Neural progenitor cell (in vitro differentiated cells): ENCODE data around the gene KIF3B. TPM values are rescaled to one million over a fixed set of nuclear protein-coding genes. Genes with fewer than 3 reads are reported as not detected.

Source experiments
- DNase-seq: peaks from one replicate; pipeline ENCODE4 v3.0.0-alpha.2; 2016; ENCODE audit warnings: low spot score
- H2AFZ ChIP-seq: fragments of 200-600 bp; sonication (generic); replicated peaks from 2 replicates; pipeline ENCODE4 v1.6.1; 2016; ENCODE audit warnings: antibody characterized with exemption
- H3F3A ChIP-seq: fragments of 200-600 bp; sonication (generic); 2 replicates; pipeline ENCODE4 v1.6.1; 2016; ENCODE audit warnings: antibody characterized with exemption, low read depth
- H3K27ac ChIP-seq: fragments of 200-600 bp; sonication (generic); 2 replicates; pipeline ENCODE4 v1.5.1; 2016; ENCODE audit warnings: mild to moderate bottlenecking
- H3K27me3 ChIP-seq: fragments of 200-600 bp; sonication (generic); 2 replicates; pipeline ENCODE4 v1.6.1; 2016; ENCODE audit warnings: mild to moderate bottlenecking, moderate library complexity
- H3K36me3 ChIP-seq: fragments of 200-600 bp; sonication (generic); 2 replicates; pipeline ENCODE4 v1.5.1; 2016
- H3K4me1 ChIP-seq: fragments of 200-600 bp; sonication (generic); 2 replicates; pipeline ENCODE4 v1.6.1; 2016; ENCODE audit warnings: mixed run types
- H3K4me2 ChIP-seq: fragments of 200-600 bp; sonication (generic); 2 replicates; pipeline ENCODE4 v1.6.1; 2016
- H3K4me3 ChIP-seq: fragments of 200-600 bp; sonication (generic); 2 replicates; pipeline ENCODE4 v1.5.1; 2016
- H3K79me2 ChIP-seq: fragments of 200-600 bp; sonication (generic); 2 replicates; pipeline ENCODE4 v1.6.1; 2016; ENCODE audit warnings: low read depth
- H3K9ac ChIP-seq: fragments of 200-600 bp; sonication (generic); 2 replicates; pipeline ENCODE4 v1.6.1; 2016
- H3K9me3 ChIP-seq: fragments of 200-600 bp; sonication (generic); 2 replicates; pipeline ENCODE4 v1.5.1; 2016; ENCODE audit warnings: low read depth
- H4K20me1 ChIP-seq: fragments of 200-600 bp; sonication (generic); 2 replicates; pipeline ENCODE4 v1.6.1; 2016; ENCODE audit warnings: low read depth
- H3K27ac Mint-ChIP-seq: 3 replicates; pipeline ENCODE4 v1.8.0; 2021; ENCODE audit warnings: mixed read lengths
- H3K27me3 Mint-ChIP-seq: 2 replicates; pipeline ENCODE4 v1.8.0; 2022; ENCODE audit warnings: low read depth, mild to moderate bottlenecking, inconsistent platforms, moderate library complexity, mixed read lengths; ENCODE audit not compliant: insufficient read depth
- H3K36me3 Mint-ChIP-seq: 3 replicates; pipeline ENCODE4 v1.8.0; 2021; ENCODE audit warnings: mixed read lengths
- H3K4me1 Mint-ChIP-seq: 3 replicates; pipeline ENCODE4 v1.8.0; 2021; ENCODE audit warnings: mixed read lengths
- H3K4me3 Mint-ChIP-seq: 3 replicates; pipeline ENCODE4 v1.8.0; 2021; ENCODE audit warnings: mild to moderate bottlenecking, moderate library complexity, mixed read lengths
- H3K9me3 Mint-ChIP-seq: 3 replicates; pipeline ENCODE4 v1.8.0; 2020; ENCODE audit warnings: mixed read lengths
- CTCF ChIP-seq: fragments of 200-600 bp; sonication (generic); IDR thresholded peaks from 2 replicates; pipeline ENCODE4 v1.5.1; 2017; ENCODE audit warnings: antibody characterized with exemption, mild to moderate bottlenecking
- EZH2 ChIP-seq: fragments of 200-600 bp; sonication (generic); IDR thresholded peaks from 2 replicates; pipeline ENCODE4 v1.6.1; 2017; ENCODE audit warnings: antibody characterized with exemption, mild to moderate bottlenecking, moderate library complexity
- EZH2phosphoT487 ChIP-seq: fragments of 200-600 bp; sonication (generic); IDR thresholded peaks from 2 replicates; pipeline ENCODE4 v1.6.1; 2017; ENCODE audit warnings: antibody characterized with exemption
- total RNA-seq: library from RNA; depleted of rRNA; stranded (reverse); fragments of >200 nt; gene quantifications from 2 replicates; pipeline ENCODE4 v1.2.3, GENCODE V29; 2015; ENCODE audit warnings: low replicate concordance

Gene KIF3B
- total RNA-seq, 1 donor from 2014 or later: 16.8 TPM

GRCh38 chr20:32230707-32231106 is 46.7 kb upstream of the KIF3B start:
- Mint-ChIP-seq H3K4me1 (no peaks in the 10 kb centered on the region), H3K36me3 (peaks cover 30% of the 10 kb centered on the region), H3K27ac (no peak overlapping the region), H3K9me3 (no peaks in the 10 kb centered on the region), H3K4me3 (no peak overlapping the region), H3K27me3 (no peaks in the 10 kb centered on the region)
- no peak overlapping the region for H3K9ac ChIP-seq
- no peak for DNase-seq
- H3F3A ChIP-seq: no peaks in the 10 kb centered on the region
- no peaks in the 10 kb centered on the region for H3K27me3 ChIP-seq
- no peak overlapping the region for H3K4me3 ChIP-seq
- no peaks in the 10 kb centered on the region for H3K9me3 ChIP-seq
- H2AFZ ChIP-seq: no peak overlapping the region
- no peak overlapping the region for H3K27ac ChIP-seq
- TF ChIP-seq CTCF: no peak
- no peak for TF ChIP-seq EZH2phosphoT487
- TF ChIP-seq EZH2: no peak
- no peaks in the 10 kb centered on the region for H3K36me3 ChIP-seq
- no peaks in the 10 kb centered on the region for H3K4me1 ChIP-seq
- no peak overlapping the region for H3K4me2 ChIP-seq
- H3K79me2 ChIP-seq: no peaks in the 10 kb centered on the region
- no peaks in the 10 kb centered on the region for H4K20me1 ChIP-seq

- Histone ChIP-seq H2AFZ (no peak overlapping the region), H3K79me2 (no peaks in the 10 kb centered on the region), H3K36me3 (no peaks in the 10 kb centered on the region), H3K9ac (no peak overlapping the region), H3K27ac (no peak overlapping the region), H3K4me1 (no peaks in the 10 kb centered on the region), H3K27me3 (no peaks in the 10 kb centered on the region), H4K20me1 (no peaks in the 10 kb centered on the region), H3K4me2 (no peak overlapping the region), H3F3A (no peaks in the 10 kb centered on the region), H3K9me3 (no peaks in the 10 kb centered on the region), H3K4me3 (no peak overlapping the region)
- H3K4me3 Mint-ChIP-seq: no peak overlapping the region
- no peak for DNase-seq
- no peaks in the 10 kb centered on the region for H3K9me3 Mint-ChIP-seq
- TF ChIP-seq EZH2phosphoT487 (no peak), CTCF (no peak), EZH2 (no peak)
- H3K27ac Mint-ChIP-seq: no peak overlapping the region
- no peaks in the 10 kb centered on the region for H3K27me3 Mint-ChIP-seq
- peaks cover 30% of the 10 kb centered on the region for H3K36me3 Mint-ChIP-seq
- no peaks in the 10 kb centered on the region for H3K4me1 Mint-ChIP-seq
These were observed 46.2 kb upstream of the KIF3B start for GRCh38 chr20:32231245-32231644.

GRCh38 chr20:32231847-32232246 is 45.6 kb upstream of the KIF3B start:
- no peak overlapping the region for H3K4me2 ChIP-seq
- Mint-ChIP-seq H3K36me3 (peaks cover 30% of the 10 kb centered on the region), H3K27ac (no peak overlapping the region), H3K9me3 (no peaks in the 10 kb centered on the region), H3K27me3 (no peaks in the 10 kb centered on the region), H3K4me1 (no peaks in the 10 kb centered on the region), H3K4me3 (no peak overlapping the region)
- H3K36me3 ChIP-seq: no peaks in the 10 kb centered on the region
- no peak overlapping the region for H3K9ac ChIP-seq
- H3K9me3 ChIP-seq: no peaks in the 10 kb centered on the region
- DNase-seq: no peak
- H2AFZ ChIP-seq: no peak overlapping the region
- no peaks in the 10 kb centered on the region for H3K27me3 ChIP-seq
- no peaks in the 10 kb centered on the region for H3F3A ChIP-seq
- no peaks in the 10 kb centered on the region for H4K20me1 ChIP-seq
- H3K4me3 ChIP-seq: no peak overlapping the region
- no peak overlapping the region for H3K27ac ChIP-seq
- H3K4me1 ChIP-seq: no peaks in the 10 kb centered on the region
- no peaks in the 10 kb centered on the region for H3K79me2 ChIP-seq
- TF ChIP-seq EZH2: no peak
- TF ChIP-seq CTCF: no peak
- TF ChIP-seq EZH2phosphoT487: no peak
